Transverse colon (tissue), 4 donors: ENCODE measurements around the gene CCDC38. TPM values are rescaled to one million over a fixed set of nuclear protein-coding genes. Genes with fewer than 3 reads are reported as not detected.
A peak's percentile ranks its signal among the peaks of the same experiment; 100 is the strongest.

ENCODE experiments used
- DNase-seq: peaks from one replicate; pipeline ENCODE4 v3.0.0-alpha.2; 2019
- H3K27ac ChIP-seq, 4 donors: fragments of 200-600 bp; sonication (generic); 2 replicates each; pipeline ENCODE4 v1.5.1; 2016 to 2018; ENCODE audit warnings: inconsistent platforms in 4 of 4
- H3K27me3 ChIP-seq: fragments of 200-600 bp; sonication (generic); 2 replicates; pipeline ENCODE4 v1.5.1; 2017; ENCODE audit warnings: inconsistent platforms
- H3K36me3 ChIP-seq, 4 donors: fragments of 200-600 bp; sonication (generic); 2 replicates each; pipeline ENCODE4 v1.5.1; 2017 to 2019; ENCODE audit warnings: inconsistent platforms in 4 of 4
- H3K4me1 ChIP-seq, 4 donors: fragments of 200-600 bp; sonication (generic); 2 replicates each; pipeline ENCODE4 v1.5.1; 2017 to 2020; ENCODE audit warnings: inconsistent platforms in 4 of 4
- H3K4me3 ChIP-seq, 4 donors: fragments of 200-600 bp; sonication (generic); 1 replicate in 1 of 4; 2 replicates in 3 of 4; pipeline versions ENCODE4 v1.5.1 to v1.6.1; 2017 to 2019; ENCODE audit warnings: inconsistent platforms in 4 of 4
- H3K9me3 ChIP-seq, 2 donors: fragments of 200-600 bp; sonication (generic); 2 replicates each; pipeline ENCODE4 v1.5.1; 2017 to 2019; ENCODE audit warnings: inconsistent platforms in 2 of 2
- EP300 ChIP-seq: sonication (generic); formaldehyde crosslinking; IDR thresholded peaks from one replicate; pipeline ENCODE4 v1.6.1; 2017; ENCODE audit warnings: antibody characterized with exemption, low read depth
- POLR2A ChIP-seq: fragments of 450-650 bp; IDR thresholded peaks from one replicate; pipeline ENCODE4 v1.6.1; 2016; ENCODE audit warnings: antibody characterized with exemption, mild to moderate bottlenecking, moderate library complexity
- POLR2AphosphoS5 ChIP-seq, 3 donors: sonication (generic); formaldehyde crosslinking; IDR thresholded peaks; one replicate each; pipeline ENCODE4 v1.6.1; 2016; ENCODE audit warnings: antibody characterized with exemption in 3 of 3
- WGBS, 2 donors: methylation state at CpG; one replicate each; pipeline ENCODE4 v1.1.5; 2018; ENCODE audit warnings: low coverage in 1 of 2; 5-methylcytosine and 5-hydroxymethylcytosine counted together
- in situ Hi-C, 4 donors: fragments of 200-750 bp; cut with MboI; loops; one replicate each; pipeline versions ENCODE4 v1.15.0 to v1.15.1; 2017; ENCODE audit warnings: low sequenced_read_pairs in 3 of 4, low pct_ligation_motif_present in 1 of 4, low pct_unique_long_range_greater_than_20kb in 1 of 4
- intact Hi-C: fragments of 100-400 bp; cut with DNase I; formaldehyde crosslinking; loops from one replicate; pipeline ENCODE4 v1.15.1; 2023; ENCODE audit warnings: low total_unique reads
- total RNA-seq, 4 donors: library from RNA; depleted of rRNA; stranded (reverse); fragments of >200 nt; gene quantifications; one replicate each; pipeline ENCODE4 v1.1.0, GENCODE V29; 2016
- TF ChIP-seq, protein P1 (sequence below), 5 experiments: fragments of 200-600 bp in 3 of 5; fragments of 450-650 bp in 2 of 5; sonication (generic) in 3 of 5; IDR thresholded peaks; 1 replicate in 2 of 5; 2 replicates in 3 of 5; pipeline ENCODE4 v1.5.1; 2016 to 2017; ENCODE audit warnings: antibody characterized with exemption in 5 of 5, inconsistent platforms in 3 of 5, mild to moderate bottlenecking in 2 of 5, moderate library complexity in 1 of 5

Gene CCDC38
- total RNA-seq, 4 donors from 2014 or later: not detected

DNA sequence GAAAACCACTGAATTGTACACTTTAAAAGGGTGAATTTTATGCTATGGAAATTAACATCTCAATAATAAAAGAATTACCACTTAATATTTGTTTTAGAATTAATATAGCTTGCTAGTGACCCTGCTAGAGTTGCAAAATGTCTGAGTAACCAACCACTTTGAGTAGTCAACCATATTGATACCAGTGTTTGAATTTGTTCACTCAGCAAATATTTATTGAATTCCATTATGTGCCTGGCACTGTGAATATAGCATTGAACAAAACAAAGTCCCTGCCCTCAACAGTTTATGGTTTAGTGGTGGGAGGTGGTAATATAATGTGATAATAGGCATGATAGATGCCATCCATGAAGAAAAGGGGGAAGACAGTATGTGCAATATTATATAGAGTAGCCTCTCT, 79.1 kb downstream of the CCDC38 start:
- no peak for DNase-seq
- intact Hi-C loops: no loop called here
- Histone ChIP-seq H3K27ac (no peak overlapping the region), H3K4me3 (no peak overlapping the region), H3K27me3 (no peaks in the 10 kb centered on the region), H3K9me3 (no peaks in the 10 kb centered on the region), H3K4me1 (peaks cover 7 to 14% (median 13%) of the 10 kb centered on the region in 4 donors), H3K36me3 (peaks cover 0 to 22% (median 5%) of the 10 kb centered on the region in 4 donors)
- no peak for TF ChIP-seq POLR2A
- TF ChIP-seq EP300: no peak
- no peak for TF ChIP-seq POLR2AphosphoS5 (IDR thresholded peaks at IDR 0.05)
- TF ChIP-seq, protein P1, sequence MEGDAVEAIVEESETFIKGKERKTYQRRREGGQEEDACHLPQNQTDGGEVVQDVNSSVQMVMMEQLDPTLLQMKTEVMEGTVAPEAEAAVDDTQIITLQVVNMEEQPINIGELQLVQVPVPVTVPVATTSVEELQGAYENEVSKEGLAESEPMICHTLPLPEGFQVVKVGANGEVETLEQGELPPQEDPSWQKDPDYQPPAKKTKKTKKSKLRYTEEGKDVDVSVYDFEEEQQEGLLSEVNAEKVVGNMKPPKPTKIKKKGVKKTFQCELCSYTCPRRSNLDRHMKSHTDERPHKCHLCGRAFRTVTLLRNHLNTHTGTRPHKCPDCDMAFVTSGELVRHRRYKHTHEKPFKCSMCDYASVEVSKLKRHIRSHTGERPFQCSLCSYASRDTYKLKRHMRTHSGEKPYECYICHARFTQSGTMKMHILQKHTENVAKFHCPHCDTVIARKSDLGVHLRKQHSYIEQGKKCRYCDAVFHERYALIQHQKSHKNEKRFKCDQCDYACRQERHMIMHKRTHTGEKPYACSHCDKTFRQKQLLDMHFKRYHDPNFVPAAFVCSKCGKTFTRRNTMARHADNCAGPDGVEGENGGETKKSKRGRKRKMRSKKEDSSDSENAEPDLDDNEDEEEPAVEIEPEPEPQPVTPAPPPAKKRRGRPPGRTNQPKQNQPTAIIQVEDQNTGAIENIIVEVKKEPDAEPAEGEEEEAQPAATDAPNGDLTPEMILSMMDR (IDR thresholded peaks at IDR 0.05): no peak
- in situ Hi-C loops: no loop called here

DNA sequence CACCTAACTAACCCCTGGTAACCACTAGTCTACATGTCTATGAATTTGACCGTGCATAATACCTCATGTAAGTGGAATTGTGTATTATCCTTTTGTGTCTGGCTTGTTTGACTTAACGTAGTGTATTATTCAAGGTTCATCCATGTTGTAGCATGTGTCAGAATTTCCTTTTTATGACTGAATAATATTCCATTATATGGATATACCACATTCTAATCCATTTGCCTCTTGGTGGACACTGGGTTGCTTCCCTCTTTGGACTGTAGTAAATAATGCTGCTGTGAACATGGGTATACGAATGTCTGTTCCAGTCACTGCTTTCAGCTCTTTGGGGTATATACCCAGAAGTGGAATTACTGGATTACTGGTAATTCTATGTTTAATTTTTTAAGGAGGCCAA, 80.4 kb downstream of the CCDC38 start:
- H3K27me3 ChIP-seq: no peaks in the 10 kb centered on the region
- in situ Hi-C loops: no loop called here
- DNase-seq: no peak
- no peaks in the 10 kb centered on the region for H3K9me3 ChIP-seq
- peaks cover 0 to 22% (median 5%) of the 10 kb centered on the region in 4 donors for H3K36me3 ChIP-seq
- peaks cover 7 to 19% (median 15%) of the 10 kb centered on the region in 4 donors for H3K4me1 ChIP-seq
- TF ChIP-seq EP300 (no peak), POLR2AphosphoS5 (IDR thresholded peaks at IDR 0.05) (no peak), POLR2A (no peak)
- TF ChIP-seq, protein P1 (IDR thresholded peaks at IDR 0.05): no peak
- intact Hi-C loops: no loop called here
- H3K27ac ChIP-seq: no peak overlapping the region
- 98 to 100% methylated on average over 2 to 3 of the region's 3 CpGs for WGBS, 2 donors
- H3K4me3 ChIP-seq: no peak overlapping the region

DNA sequence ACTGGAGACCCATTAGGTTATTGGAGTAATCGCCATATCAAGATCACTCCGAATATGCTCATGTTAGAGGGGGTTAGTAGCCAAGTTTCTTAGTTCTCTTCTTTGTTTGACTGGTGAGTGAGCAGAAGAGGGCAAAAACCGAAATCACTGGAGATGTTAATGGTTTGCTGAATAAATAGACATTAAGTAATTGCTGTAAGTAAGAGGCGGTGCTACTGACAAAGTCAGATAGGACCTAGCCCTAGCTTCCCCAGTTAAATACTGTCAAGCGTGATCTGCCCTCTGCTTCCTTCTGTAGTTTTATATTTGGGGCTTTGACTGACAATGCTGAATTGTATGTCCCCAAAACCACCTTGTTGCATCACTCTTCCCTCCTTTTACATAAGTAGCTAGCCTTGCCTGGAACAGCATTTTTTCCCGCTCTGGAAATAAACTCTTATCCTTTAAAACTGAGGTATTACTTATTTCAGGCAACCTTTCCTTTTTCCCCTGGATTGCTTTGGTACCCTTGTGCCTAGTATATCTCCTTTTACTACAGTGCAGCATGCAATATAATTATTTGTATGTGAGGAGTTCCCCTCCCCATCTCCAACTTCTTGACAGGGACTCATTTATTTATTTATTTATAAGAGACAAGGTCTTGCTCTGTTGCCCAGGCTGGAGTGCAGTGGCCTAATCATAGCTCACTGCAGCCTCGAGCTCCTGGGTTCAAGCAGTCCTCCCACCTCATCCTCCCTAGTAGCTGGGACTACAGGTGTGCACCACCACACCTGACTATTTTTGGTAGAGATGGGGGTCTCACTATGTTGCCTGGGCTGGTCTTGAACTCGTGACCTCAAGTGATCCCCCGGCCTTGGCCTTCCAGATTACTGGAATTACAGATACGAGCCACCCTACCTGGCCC, 82.2 kb downstream of the CCDC38 start:
- peaks cover 0 to 18% (median 1%) of the 10 kb centered on the region in 4 donors for H3K36me3 ChIP-seq
- in situ Hi-C loops: no loop called here
- H3K27me3 ChIP-seq: no peaks in the 10 kb centered on the region
- no peak for TF ChIP-seq POLR2AphosphoS5 (IDR thresholded peaks at IDR 0.05)
- TF ChIP-seq, protein P1 (IDR thresholded peaks at IDR 0.05): no peak
- no peak for TF ChIP-seq EP300
- no peak for TF ChIP-seq POLR2A
- no peak for DNase-seq
- H3K4me3 ChIP-seq: peak overlapping the region in 3 of 4 donors; percentile 70 to 82 (median 81)
- H3K4me1 ChIP-seq: peaks cover 7 to 19% (median 15%) of the 10 kb centered on the region in 4 donors
- H3K27ac ChIP-seq: no peak overlapping the region
- H3K9me3 ChIP-seq: no peaks in the 10 kb centered on the region
- WGBS, 2 donors: 63 to 72% methylated on average over 10 of the region's 10 CpGs
- intact Hi-C loops: no loop called here

DNA sequence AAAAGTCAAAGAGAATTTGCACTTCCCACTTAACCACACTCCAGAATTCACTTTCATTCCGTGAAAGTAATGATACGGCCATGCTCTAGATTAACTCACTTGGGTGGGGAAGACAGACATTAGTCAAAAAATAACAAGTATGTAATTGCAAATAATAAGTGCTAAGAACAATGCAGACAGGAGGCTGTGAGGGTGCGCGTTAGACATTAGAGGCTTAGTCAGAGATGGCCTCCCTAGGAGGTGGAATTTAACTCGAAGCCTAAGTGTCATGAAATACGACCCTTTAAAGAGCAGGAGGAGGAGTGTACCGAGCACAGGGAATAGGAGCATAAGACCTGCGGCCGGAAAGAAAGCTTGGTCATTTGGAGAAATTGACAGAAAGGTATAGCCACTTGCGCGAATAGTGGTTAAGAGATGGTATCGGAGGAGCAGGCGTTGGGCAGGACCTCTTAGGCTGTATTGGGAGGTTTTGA, 83.0 kb downstream of the CCDC38 start:
- TF ChIP-seq POLR2AphosphoS5 (IDR thresholded peaks at IDR 0.05) (no peak), POLR2A (no peak), EP300 (no peak)
- TF ChIP-seq, protein P1 (IDR thresholded peaks at IDR 0.05): no peak
- peaks cover 0 to 12% (median 0%) of the 10 kb centered on the region in 4 donors for H3K36me3 ChIP-seq
- in situ Hi-C loops: no loop called here
- peak overlapping the region; percentile 81 to 90 (median 86) for H3K27ac ChIP-seq
- H3K9me3 ChIP-seq: no peaks in the 10 kb centered on the region
- 0 to 1% methylated on average over 13 of the region's 13 CpGs for WGBS, 2 donors
- DNase-seq: no peak
- intact Hi-C loops: no loop called here
- peaks cover 7 to 19% (median 15%) of the 10 kb centered on the region in 4 donors for H3K4me1 ChIP-seq
- H3K27me3 ChIP-seq: no peaks in the 10 kb centered on the region
- peak overlapping the region; percentile 65 to 82 (median 76) for H3K4me3 ChIP-seq
